Stimulated activated CD8-positive, alpha-beta memory T cell treated with anti-CD3 and anti-CD28 coated beads, Interleukin-12 subunit alpha, Interleukin-12 subunit beta, amount 100 ng/mL, for 1 hour (primary cell): ENCODE data around the gene ZNF274.
"Not testable (repeated sequence)": the region's sequence is repeated elsewhere in the genome, so short reads cannot be mapped to it uniquely, and the experiment has no call there.

Experiments
- DNase-seq: peaks from one replicate; pipeline ENCODE4 v3.0.0-alpha.2; 2020; ENCODE audit warnings: low read depth

ZNF274 gene

DNA sequence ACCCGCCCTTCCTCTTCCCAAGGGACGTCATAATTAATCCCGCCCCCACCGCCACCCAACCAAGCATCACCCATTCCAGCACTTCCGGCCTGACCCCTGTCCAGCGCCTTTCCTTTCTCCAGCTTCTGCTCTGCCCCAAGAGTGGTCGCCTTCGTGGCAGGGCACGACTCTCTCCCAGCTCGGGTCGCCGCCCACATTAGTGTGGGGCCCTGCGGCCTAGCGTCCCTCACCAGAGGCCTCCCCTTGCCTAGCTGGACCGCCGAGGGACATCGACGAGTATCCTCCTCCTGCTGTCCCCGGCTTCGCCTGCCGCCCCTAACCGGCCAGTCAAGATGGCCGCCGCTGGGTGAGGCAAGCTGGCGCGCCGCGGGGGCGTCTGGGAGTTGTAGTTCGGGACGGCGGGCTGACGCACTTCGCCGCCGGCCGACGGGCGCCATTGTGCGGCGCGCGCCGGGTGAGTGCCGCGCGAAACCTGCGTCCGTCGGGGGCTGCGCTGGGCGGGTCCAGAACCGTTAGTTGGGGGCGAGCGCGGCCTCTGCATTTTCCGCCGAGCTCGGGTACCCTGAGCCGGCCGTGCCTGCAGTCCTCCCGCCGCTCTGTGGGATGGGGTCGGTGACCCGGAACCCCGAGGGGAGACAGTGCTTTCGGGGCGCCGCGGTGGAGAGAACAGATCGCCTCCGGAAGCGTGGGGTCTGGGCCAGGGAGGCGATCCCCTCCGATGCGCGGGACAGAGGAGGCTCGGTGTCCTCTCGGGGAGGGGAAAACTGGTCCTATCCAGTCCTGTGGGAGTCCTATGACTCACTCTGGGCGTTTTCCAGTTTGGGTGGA, at the start of gene ZNF274:
TSS of gene ZNF274 (plus strand) at position 73 of the 828 bp plus-strand sequence. CDS start 905 bp downstream, outside the sequence.
- peak; percentile 87 for DNase-seq

DNA sequence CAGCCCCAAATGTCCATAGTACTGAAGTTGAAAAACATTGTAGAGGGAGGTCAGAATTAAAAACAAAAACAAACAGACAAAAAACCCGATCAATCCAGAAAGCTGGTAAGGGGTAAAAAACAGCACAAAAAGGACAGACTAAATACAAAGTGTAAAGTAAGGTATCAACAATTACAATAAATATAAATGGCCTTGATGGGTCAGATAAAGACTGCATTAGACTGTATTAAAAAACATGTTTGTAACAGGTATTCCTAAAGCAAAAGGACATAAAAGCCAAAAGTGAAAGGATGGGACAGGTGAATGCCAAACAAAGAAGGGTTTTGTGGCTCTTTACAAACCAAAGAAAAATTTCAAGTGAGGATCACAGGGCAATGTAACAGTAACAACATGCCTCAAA, 48.6 kb upstream of the ZNF274 start:
- DNase-seq, result no peak

DNA sequence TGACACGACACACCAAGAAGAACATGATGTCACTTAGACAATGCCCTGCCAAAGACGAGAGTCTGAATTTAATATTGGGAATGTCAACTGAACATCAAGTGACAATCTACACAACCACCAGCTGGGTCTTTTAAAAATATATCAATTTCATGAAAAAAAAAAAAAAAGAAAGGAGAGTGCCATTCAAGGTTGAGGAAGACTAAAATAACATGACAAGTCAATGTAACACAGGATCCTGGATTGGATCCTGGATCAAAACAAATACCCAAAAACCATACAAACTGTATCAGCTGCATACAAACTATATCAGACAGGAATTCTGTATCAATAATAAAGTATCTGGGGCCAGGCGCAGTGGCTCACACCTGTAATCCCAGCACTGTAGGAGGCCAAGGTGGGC, 37.0 kb upstream of the ZNF274 start:
- no peak for DNase-seq

DNA sequence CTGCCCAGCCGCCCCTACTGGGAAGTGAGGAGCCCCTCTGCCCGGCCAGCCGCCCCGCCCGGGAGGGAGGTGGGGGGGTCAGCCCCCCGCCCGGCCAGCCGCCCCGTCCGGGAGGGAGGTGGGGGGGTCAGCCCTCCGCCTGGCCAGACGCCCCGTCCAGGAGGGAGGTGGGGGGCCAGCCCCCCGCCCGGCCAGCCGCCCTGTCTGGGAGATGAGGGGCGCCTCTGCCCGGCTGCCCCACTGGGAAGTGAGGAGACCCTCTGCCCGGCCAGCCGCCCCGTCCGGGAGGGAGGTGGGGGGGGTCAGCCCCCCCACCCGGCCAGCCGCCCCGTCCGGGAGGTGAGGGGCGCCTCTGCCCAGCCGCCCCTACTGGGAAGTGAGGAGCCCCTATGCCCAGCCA, 35.4 kb upstream of the ZNF274 start:
- not testable (repeated sequence) for DNase-seq

DNA sequence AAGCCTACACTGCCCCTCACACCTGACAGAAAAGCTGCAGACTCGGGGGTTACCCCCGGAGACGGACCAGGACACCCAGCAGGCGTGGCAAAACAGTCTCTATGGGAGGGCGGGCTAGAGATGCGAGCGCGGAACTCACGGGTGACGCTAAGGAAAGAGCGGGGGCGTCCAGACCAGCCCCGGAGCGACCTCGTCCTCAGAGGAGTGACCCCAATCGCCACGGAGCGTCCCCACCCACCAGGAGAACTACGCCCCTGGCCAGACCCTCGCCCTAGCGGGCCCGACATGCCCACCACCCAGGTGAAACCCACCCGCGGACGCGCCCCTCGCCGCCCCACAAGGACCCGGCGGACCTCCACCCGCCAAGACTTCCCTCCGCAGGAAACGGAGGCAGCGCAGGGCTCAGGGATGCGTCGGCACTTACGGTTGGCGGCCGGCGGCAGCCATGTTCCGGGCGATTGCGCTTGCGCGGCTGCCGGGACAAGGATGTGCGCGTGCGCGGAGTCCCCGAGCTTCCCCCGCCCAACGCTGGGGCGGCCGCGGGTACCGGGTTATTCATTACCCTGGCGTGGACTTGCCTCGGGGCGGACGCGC, 32.4 kb upstream of the ZNF274 start, which contains the start of gene ZNF329:
TSS of gene ZNF329 (minus strand) at position 462 of the 594 bp plus-strand sequence. CDS start 21,286 bp downstream, outside the sequence.
- DNase-seq, result peak; percentile 92

DNA sequence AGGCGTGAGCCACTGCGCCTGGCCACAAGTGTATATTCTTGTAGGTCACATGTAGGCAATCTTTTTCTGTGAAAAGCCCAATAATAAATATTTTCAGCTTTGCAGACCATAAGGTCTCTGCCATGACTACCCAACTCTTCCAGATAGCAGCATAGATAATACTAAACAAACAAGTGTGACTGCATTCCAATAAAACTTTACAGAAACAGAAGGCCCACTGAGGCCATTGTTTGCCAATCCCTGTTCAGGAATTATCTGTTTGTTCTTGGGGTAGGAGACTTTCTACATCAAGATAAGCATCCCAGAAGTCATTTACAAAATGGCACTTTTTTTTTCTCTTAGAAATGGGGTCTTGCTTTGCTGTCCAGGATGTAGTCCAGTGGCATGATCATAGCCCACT, 29.5 kb upstream of the ZNF274 start:
- DNase-seq, result no peak

DNA sequence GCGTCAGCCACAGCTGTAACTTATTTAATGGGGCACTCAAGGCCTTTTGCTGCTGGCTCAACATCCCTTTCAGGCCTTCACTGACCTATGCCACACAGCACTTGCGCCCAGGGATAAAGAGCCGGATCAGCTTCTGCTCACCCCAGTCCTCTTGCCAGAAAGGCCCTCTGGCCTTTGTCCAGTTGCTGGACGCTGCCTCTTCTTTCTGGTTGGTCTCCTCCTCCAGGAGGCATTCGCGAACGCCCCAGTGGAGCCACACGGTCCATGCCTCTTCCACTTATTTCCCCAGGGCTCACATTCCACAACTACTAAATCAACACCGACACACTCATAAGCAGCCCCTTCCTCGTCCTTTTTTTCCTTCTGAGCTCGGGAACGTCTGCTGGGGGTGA, 28.6 kb upstream of the ZNF274 start:
- no peak for DNase-seq

DNA sequence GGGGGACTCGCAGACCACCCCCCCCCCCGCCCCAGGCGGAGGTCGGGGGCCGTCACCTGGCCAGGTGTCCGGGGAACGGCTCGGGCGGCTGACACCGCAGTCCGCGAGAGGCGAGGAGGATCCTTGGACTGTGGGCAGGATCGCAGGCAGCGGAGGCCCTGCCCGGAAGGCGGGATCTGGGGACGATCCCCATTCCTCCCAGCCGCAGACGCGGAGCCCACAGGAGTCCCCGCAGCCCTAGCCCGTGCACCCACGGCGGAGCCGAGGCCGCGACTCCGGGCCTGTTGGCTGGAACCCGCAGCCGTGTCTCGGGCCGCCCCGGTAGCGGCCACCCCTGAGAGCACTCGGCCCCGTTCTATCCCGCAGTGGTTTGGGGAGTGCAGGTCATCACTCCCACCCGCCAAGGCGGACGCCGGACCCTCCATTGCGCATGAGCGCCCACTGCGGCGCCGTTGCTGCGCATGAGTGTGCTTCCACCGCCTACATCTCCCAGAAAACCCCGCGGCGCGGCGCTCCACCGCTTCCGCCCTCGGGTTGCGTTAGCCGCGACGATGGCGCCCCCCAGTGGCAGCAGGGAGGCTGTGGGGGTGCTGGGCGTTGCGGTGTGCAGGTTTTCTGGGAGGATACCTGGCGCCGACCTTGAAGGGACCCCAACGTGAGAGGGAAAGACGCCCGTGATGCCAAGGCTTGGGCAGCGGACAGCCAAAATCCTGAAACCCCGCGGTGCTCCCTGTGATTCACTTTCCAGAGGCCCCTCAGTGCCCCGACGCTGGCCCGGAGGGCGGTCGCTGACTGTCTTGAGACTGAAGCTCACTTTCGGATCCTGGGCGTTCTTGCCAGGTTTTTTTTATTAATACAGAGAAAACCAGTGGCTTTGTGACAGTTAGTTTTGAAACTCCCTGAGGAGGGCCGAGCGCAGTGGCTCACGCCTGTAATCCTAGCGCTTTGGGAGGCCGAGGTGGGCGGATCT, 27.9 kb upstream of the ZNF274 start:
- DNase-seq, result peak; percentile 99

DNA sequence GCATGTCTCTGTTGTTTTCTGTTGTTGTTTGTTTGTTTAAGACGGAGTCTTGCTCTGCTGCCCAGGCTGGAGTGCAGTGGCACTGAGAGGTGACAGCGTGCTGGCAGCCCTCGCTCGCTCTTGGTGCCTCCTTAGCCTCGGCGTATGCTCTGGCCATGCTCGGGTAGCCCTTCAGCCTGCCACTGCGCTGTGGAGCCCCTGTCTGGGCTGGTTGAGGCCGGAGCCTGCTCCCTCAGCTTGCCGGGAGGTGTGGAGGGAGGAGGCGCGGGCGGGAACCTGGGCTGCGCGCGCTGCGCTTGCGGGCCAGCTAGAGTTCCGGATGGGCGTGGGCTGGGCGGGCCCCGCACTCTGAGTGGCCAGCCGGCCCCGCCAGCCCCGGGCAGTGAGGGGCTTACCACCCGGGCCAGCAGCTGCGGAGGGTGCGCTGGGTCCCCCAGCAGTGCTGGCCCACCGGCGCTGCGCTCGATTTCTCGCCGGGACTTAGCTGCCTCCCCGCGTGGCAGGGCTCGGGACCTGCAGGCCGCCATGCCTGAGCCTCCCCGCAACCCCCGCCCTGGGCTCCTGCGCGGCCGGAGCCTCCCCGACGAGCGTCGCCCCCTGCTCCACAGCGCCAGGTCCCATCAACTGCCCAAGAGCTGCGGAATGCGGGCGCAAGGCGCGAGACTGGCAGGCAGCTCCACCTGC, 25.7 kb upstream of the ZNF274 start:
- no peak for DNase-seq

DNA sequence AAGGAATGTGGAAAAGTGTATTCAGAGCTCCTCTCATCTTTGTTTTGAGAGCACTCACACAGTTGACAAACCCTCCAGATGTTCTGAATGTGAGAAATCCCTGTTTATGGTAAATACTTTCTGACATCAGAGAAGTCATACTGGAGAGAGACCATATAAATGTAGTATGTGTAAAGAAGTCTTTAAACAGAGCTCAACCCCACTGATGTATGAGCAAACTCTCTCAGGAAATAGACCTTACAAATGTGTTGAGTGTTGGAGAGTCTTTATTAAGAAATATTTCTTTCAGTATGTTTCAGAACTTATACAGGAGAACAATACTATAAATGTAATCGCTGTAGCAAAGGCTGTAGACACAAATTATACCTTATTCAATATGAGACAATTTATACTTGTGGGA, 16.6 kb upstream of the ZNF274 start:
- no peak for DNase-seq

DNA sequence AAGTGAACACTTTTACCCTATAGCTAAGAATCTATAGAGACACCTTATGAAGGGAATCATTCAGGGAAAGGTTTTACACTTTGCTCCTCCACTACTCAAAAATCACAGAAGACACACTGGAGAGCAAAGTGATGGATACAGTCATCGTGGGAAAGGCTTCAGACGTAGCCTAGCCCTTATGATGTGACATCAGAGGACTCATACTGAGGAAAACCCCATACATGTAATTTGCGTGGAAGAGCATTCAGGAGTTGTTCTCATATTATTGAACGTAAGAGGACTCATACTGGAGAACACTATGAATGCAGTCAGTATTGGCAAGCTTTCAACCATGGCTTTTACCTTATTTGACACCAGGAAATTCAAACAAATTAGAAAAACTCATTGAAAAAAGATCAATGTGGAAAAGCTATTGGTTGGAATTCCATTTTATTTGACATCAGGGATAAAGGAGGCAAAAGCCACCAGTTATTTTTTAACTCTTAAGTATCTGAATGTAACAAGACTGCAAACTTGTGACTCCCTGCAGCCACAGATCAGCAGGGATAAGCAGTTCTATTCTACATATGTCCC, 16.1 kb upstream of the ZNF274 start:
- DNase-seq, result no peak

DNA sequence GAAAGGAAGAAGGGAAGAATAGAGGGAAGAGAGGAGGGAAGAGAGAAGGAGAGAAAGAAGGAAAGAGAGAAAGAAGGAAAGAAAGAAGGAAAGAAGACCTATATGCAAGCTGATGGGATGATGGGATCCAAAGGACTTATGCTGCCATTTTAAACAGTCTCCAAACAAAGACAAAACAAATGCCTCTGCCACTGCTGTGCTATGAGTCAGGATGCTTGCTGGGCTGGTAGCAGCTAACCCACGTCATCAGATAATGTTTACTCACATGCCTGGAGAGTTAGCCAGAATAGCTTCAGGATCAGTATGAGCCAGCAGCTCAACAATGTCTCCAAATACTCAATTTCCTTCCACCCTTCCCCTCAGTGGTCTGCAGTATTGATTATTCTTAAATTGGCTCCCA, 12.0 kb upstream of the ZNF274 start:
- no peak for DNase-seq

DNA sequence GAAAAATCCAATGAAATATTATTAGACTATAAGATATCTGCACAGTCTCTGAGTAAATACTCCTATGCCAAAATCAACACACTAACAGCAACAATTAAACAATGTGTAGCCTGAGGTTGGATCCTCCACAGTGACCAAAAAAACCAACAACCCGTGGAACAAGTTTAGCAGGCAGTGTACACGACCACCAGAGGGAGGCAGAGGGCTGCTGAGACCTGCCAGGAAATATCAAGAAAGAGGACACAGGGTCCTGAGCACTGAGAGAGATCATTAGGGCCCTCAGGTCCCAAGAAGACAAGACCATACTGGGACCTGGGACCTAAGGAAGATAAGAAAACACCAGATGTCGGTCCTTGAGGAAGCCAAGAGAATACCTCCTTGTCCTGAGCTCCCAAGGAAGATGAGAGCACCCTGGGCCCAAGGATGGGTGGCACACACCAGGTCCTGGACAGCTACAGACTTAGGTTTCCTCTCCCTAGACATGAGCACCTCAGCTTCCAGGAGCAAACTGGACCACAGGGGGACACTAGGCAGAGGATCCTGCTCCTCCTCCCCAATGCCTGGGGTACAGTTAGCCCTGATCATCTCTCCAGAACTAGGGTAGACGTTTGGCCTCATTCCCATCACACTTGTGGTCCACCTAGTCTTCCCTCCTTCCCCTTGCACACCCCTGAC, 822 bp upstream of the ZNF274 start:
- peak; percentile 33 for DNase-seq

DNA sequence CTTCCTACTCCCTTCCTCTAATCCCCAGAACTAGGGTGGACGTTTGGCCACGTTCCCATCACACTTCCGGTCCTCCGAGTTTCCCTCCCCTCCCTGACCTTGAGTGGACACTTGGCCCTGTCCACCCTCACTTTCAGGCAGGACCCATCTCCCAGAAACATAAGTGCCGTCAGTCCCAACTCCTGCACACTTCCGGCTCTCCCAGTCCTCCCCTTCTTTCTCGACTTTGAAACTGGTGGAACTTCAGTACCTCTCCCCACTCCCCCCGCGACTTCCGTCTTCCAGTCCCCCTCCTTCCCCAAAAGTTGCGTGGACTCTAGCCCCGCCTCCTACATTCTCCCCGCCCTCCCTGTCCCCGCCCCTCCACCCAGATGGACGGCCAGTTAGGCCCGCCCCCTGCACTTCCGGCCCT, 278 bp upstream of the ZNF274 start:
- DNase-seq, result peak; percentile 70

DNA sequence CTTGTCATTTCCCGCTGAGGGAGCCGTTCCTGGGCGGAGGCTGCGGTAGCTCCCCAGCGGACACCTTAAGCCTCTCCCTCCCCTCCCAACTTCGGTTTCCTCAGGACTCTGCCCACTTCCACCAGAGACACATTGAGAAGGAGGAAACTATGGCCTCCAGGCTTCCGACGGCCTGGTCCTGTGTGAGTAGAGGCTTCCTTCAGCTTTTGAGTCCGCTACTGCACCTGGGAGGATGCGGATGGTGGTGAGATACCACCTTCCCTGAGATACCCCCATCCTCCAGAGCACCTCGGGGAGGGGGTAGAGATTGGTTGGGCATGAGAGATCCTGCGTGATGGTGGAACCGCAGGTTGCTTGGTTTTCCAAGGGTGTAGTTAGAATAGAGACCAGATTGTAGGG, 955 bp downstream of the ZNF274 start:
- DNase-seq, result peak; percentile 18

DNA sequence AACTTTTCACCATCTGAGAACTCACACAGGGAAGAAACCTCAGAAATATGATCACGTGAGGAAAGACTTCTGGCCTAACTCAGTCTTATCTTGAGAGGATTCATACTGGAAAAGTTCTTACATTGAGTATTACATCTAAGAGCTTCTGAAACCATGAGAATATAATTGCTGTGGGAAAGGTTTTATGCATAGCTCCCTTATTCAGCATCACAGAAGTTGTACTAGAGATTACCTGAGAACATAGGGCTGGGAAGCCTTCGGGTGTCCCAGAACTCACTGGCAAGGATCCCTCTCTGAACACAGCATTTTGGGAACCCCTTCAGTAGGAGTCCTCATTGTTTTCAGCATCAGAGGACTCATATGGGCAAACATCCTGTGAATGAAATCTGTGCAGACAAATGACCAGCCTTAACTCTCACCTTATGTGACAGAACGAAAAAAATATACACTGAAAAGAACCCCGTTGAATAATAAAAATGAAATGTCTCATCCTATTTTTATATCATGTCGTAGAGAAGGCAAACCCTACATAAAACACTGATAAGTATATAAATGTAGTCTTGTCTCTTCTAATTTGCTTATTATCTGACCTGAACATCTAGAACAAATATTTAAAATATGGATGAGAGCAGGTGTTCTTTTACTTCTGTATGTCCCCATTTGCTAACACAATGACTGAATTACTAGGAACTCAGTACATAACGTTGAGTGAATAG, 14.2 kb downstream of the ZNF274 start:
- no peak for DNase-seq

DNA sequence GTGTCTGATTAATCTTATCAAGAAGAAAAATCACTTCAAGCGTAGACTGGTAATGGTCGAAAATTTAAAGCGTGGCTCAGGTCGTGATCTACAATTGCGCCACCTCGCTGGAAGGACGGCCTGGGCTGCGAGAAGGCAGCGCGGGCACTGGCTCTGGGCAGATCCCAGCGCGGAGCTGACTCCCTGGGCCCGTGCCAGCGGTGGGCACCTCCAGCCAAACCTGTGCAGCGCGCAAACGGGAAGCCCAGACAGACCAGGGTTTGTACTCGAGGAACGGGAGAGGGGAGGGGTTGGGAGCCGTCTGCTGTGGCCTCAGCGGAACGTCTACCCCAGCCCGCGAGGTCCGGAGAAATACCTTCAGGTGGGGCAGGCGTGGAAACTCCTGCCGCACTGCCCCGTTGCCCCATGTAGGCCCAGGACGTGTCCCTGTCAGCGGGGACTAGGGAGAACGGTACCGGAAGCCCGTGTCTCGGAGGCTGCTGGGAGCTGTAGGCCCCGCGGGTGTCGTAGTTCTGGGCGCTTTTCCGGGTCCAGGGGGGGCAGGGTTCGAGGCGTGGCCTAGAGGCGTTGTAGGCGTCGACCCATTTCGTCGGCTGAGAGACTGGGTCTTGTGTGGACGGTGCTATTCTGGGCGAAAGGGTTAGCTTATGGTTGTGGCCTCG, 21.1 kb downstream of the ZNF274 start:
- no peak for DNase-seq

DNA sequence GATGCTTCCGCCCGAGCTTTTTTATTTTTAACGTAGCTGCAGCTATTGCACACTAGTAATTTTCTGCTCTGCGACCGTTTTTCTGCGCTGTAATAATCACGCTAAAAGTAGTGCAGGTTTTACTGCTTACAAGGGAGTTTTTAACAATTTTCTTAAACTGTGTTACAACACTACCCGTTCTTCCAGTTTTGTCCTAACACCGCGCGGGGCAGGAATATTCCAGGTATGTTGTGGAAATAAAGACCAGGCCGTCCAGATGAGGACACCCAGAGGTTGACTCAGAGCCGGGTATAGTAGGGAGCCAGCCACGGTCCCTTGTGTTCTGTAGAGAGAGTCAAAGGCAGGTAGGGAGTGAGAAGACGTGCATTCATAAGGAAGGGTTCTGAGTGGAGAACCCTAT, 21.7 kb downstream of the ZNF274 start:
- DNase-seq, result no peak

DNA sequence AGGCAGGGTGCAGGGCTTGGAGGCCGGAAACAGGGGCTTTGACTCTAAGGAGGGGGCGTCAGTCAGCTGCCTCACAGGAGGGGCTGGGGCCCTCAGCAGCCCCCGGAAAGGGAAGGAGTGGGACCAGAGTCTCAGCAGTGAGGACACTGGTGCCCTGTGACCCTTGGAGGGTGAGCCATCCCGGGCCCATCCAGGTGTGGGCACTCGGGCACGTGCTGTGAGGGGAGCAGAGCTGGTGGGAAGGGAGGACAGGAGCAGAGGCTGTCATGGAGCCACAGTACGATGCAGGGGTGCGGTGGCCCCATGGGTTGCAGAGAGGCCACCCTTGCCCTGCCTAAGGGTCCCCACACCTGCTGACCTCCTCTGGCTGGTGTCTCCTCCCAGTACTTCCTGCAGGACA, 26.7 kb downstream of the ZNF274 start:
- no peak for DNase-seq
